GM18511 (cell line): ENCODE measurements around the gene ITIH4.
A peak's percentile ranks its signal among the peaks of the same experiment; 100 is the strongest.

Experiments
- ATAC-seq: cut with Tn5 transposase; IDR thresholded peaks from one replicate; pipeline ENCODE4 v1.9.1; 2021; ENCODE audit warnings: mild to moderate bottlenecking, moderate library complexity; ENCODE audit not compliant: unreplicated experiment

The ITIH4 gene

DNA sequence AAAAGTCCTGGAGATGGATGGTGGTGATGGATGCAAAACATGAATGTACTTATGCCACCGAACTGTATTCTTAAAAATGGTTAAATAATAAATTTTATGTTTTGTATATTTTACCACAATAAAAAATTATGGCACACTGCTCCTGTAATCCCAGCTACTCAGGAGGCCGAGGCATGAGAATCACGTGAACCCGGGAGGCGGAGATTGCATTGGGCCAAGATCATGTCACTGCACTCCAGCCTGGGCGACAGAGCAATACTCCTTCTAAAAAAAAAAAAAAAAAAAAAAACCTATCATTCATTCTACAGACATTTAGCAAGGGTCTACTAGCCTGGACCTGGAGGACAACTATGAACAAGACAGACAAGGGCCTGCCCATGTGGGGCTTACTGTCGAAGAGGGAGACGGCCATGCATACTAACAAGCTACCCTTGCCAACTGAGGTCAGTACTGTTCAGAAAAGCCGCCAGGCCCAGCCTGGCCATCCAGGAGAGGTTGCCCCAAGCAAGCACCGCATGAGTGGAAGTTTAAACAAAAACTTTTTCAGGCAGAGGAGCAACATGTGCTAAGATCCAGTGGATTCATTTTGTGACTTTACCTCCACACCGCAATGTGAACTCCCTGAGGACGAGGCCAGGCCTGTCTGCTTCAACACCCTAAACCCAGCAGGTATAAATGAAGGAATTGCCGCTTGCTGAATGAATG, 57.0 kb downstream of the ITIH4 start:
- no peak for ATAC-seq

- ATAC-seq = no peak
These were observed 58.8 kb downstream of the ITIH4 start for GRCh38 chr3:52771702-52772101.

DNA sequence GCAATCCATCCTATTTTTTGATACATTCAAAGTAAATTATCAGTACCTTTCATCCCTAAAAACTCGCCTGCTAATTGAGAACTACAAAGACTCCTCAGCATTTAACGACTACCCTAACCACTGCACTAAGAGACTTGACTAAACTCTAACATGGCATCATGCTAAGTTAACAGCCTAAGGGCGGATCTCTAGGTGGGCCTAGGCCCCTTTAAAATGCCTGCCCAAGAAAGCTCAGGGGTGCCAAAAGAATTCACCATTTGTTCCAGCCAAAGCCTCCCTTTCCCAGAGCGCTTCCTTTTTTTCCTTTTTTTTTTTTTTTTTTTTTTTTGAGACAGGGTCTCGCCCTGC, 59.2 kb downstream of the ITIH4 start:
- peak; percentile 28 for ATAC-seq

GRCh38 chr3:52770496-52771333, 59.8 kb downstream of the ITIH4 start, which contains the start of gene NEK4:
Gene NEK4 (minus strand): TSS chr3:52770940. CDS start chr3:52770746, 194 bp downstream.
- peak; percentile 97 for ATAC-seq

DNA sequence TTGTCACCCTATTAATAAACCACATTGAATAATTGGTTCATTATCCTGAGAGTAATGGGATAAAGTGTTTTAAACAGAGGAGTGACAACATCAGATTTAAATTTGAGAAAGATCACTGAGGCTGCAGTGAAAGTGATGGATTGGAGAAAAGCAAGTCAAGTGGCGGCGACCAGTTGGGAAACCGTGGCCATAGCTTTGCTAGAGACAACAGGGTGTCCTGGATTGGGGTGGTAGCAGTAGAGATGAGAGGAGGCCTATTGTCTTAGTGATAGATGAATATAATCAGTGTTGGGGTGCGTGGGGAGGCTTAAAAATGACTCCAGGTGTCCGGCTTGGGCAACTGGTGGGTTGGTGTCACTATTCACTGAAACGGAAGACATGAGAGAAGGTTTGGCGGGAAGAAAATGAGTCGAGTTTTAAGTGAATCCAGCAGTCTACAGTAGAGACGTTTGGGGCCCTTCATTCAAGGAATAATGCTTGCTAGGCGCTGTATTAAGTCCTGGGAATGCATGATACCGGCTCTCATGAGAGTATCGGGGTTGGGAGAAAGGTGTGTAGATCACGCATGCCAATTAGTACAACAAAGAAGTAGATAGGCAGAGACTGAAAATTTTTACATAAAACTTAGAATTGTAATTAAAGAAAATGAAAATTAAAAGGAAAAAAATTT, 60.6 kb downstream of the ITIH4 start:
- no peak for ATAC-seq

- ATAC-seq = no peak
These were observed 67.0 kb downstream of the ITIH4 start for GRCh38 chr3:52763466-52763865.
